ENCODE data around the gene PF4V1.

Gene PF4V1

DNA sequence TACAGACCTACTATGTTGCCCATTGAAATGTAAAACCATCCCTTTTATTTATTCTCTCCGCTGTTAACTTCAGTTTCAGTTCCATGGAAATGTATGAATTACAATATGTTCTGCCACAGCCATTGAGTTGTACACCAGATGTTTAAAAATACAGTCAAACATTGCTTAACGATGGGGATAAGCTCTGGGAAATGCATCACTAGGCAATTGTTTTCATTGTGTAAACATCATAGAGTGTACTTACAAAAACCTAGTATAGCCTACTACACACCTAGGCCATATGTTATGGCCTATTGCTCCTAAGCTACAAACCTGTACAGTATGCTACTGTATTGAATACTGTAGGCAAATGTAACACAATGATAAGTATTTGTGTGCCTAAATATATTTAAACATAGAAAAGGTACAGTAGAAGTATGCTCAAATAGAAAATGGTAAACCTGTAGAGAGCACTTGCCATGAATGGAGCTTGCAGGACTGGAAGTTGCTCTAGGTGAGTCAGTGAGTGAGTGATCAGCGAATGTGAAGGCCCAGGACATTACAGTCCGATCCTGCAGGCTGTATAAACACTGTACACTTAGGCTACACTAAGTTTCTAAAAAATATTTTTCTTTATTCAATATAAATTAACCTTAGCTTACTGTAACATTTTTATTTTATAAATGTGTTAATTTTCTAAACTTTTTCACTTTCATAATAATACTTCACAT lies 2.7 kb upstream of the PF4V1 start:
- Histone ChIP-seq H3K36me3 (replicated peaks in 1 of 2; ENCODE audit: control insufficient read depth in 2 of 2, insufficient read depth in 2 of 2, low read length in 2 of 2) (no peaks in the 10 kb centered on the region), H3K27ac (replicated peaks; ENCODE audit: low read length) (no peak overlapping the region), H3K9ac (ENCODE audit: low read depth, low read length, poor library complexity) (no peak overlapping the region), H3K4me3 (ENCODE audit: low read length in 2 of 2) (no peak overlapping the region), H3K4ac (ENCODE audit: low read length) (no peak overlapping the region), H2AFZ (ENCODE audit: low read length) (no peak overlapping the region), H2BK12ac (ENCODE audit: low read length) (no peak overlapping the region), H3K79me1 (ENCODE audit: low read depth, low read length) (no peaks in the 10 kb centered on the region), H2BK120ac (ENCODE audit: low read depth, low read length) (no peak overlapping the region), H4K8ac (ENCODE audit: low read depth, low read length) (no peak overlapping the region), H3K23ac (ENCODE audit: low read depth, low read length, poor library complexity) (no peak overlapping the region), H4K91ac (ENCODE audit: low read depth, low read length, poor library complexity) (no peak overlapping the region), H2BK15ac (ENCODE audit: low read length) (no peak overlapping the region), H3K14ac (ENCODE audit: low read length) (no peak overlapping the region), H3K4me2 (ENCODE audit: insufficient read depth, low read length, poor library complexity, severe bottlenecking) (no peak overlapping the region), H3K4me1 (ENCODE audit: control insufficient read depth in 2 of 2, insufficient read depth in 1 of 2, low read depth in 1 of 2, low read length in 2 of 2) (no peaks in the 10 kb centered on the region), H2AK5ac (ENCODE audit: low read depth, low read length) (no peak overlapping the region), H3K9me3 (replicated peaks in 1 of 2; ENCODE audit: control insufficient read depth in 2 of 2, insufficient read depth in 1 of 2, low read depth in 1 of 2, low read length in 2 of 2) (no peaks in the 10 kb centered on the region), H3K27me3 (ENCODE audit: control insufficient read depth in 3 of 3, insufficient read depth in 3 of 3, low read depth in 1 of 3, low read length in 3 of 3) (no peaks in the 10 kb centered on the region), H3K18ac (ENCODE audit: low read length) (no peak overlapping the region), H2BK5ac (ENCODE audit: low read length) (no peak overlapping the region)
- WGBS, 2 donors (ENCODE audit: extremely low coverage in 2 of 2, insufficient read length in 2 of 2, insufficient replicate concordance in 1 of 2): no CpG with 5 or more reads among the region's 4 CpGs
- DNase-seq (ENCODE audit: low spot score): no peak

GRCh38 chr4:73851293-73851692 lies 1.8 kb upstream of the PF4V1 start:
- H3K27me3 ChIP-seq (ENCODE audit: control insufficient read depth in 3 of 3, insufficient read depth in 3 of 3, low read depth in 1 of 3, low read length in 3 of 3): no peaks in the 10 kb centered on the region
- H3K23ac ChIP-seq (ENCODE audit: low read depth, low read length, poor library complexity): no peak overlapping the region
- H2BK5ac ChIP-seq (ENCODE audit: low read length): no peak overlapping the region
- H2BK12ac ChIP-seq (ENCODE audit: low read length): no peak overlapping the region
- H3K9ac ChIP-seq (ENCODE audit: low read depth, low read length, poor library complexity): no peak overlapping the region
- no peaks in the 10 kb centered on the region for H3K36me3 ChIP-seq (replicated peaks in 1 of 2; ENCODE audit: control insufficient read depth in 2 of 2, insufficient read depth in 2 of 2, low read length in 2 of 2)
- no peak overlapping the region for H2BK120ac ChIP-seq (ENCODE audit: low read depth, low read length)
- H3K14ac ChIP-seq (ENCODE audit: low read length): no peak overlapping the region
- DNase-seq (ENCODE audit: low spot score): no peak
- H2AK5ac ChIP-seq (ENCODE audit: low read depth, low read length): no peak overlapping the region
- no peak overlapping the region for H4K91ac ChIP-seq (ENCODE audit: low read depth, low read length, poor library complexity)
- no peaks in the 10 kb centered on the region for H3K79me1 ChIP-seq (ENCODE audit: low read depth, low read length)
- H2BK15ac ChIP-seq (ENCODE audit: low read length): no peak overlapping the region
- no peak overlapping the region for H3K4me3 ChIP-seq (ENCODE audit: low read length in 2 of 2)
- no peak overlapping the region for H3K4me2 ChIP-seq (ENCODE audit: insufficient read depth, low read length, poor library complexity, severe bottlenecking)
- no peaks in the 10 kb centered on the region for H3K4me1 ChIP-seq (ENCODE audit: control insufficient read depth in 2 of 2, insufficient read depth in 1 of 2, low read depth in 1 of 2, low read length in 2 of 2)
- no peak overlapping the region for H3K4ac ChIP-seq (ENCODE audit: low read length)
- H3K9me3 ChIP-seq (replicated peaks in 1 of 2; ENCODE audit: control insufficient read depth in 2 of 2, insufficient read depth in 1 of 2, low read depth in 1 of 2, low read length in 2 of 2): no peaks in the 10 kb centered on the region
- H4K8ac ChIP-seq (ENCODE audit: low read depth, low read length): no peak overlapping the region
- no peak overlapping the region for H3K18ac ChIP-seq (ENCODE audit: low read length)
- no CpG with 5 or more reads among the region's 1 CpG for WGBS, 2 donors (ENCODE audit: extremely low coverage in 2 of 2, insufficient read length in 2 of 2, insufficient replicate concordance in 1 of 2)
- H3K27ac ChIP-seq (replicated peaks; ENCODE audit: low read length): no peak overlapping the region
- no peak overlapping the region for H2AFZ ChIP-seq (ENCODE audit: low read length)

- no peak overlapping the region for H3K9ac ChIP-seq (ENCODE audit: low read depth, low read length, poor library complexity)
- H3K79me1 ChIP-seq (ENCODE audit: low read depth, low read length): no peaks in the 10 kb centered on the region
- H2BK15ac ChIP-seq (ENCODE audit: low read length): no peak overlapping the region
- no peak overlapping the region for H3K14ac ChIP-seq (ENCODE audit: low read length)
- H3K4me2 ChIP-seq (ENCODE audit: insufficient read depth, low read length, poor library complexity, severe bottlenecking): no peak overlapping the region
- no peak overlapping the region for H2AFZ ChIP-seq (ENCODE audit: low read length)
- H2BK5ac ChIP-seq (ENCODE audit: low read length): no peak overlapping the region
- no peaks in the 10 kb centered on the region for H3K27me3 ChIP-seq (ENCODE audit: control insufficient read depth in 3 of 3, insufficient read depth in 3 of 3, low read depth in 1 of 3, low read length in 3 of 3)
- no peak overlapping the region for H3K23ac ChIP-seq (ENCODE audit: low read depth, low read length, poor library complexity)
- H3K18ac ChIP-seq (ENCODE audit: low read length): no peak overlapping the region
- no peaks in the 10 kb centered on the region for H3K9me3 ChIP-seq (replicated peaks in 1 of 2; ENCODE audit: control insufficient read depth in 2 of 2, insufficient read depth in 1 of 2, low read depth in 1 of 2, low read length in 2 of 2)
- H3K36me3 ChIP-seq (replicated peaks in 1 of 2; ENCODE audit: control insufficient read depth in 2 of 2, insufficient read depth in 2 of 2, low read length in 2 of 2): no peaks in the 10 kb centered on the region
- no peak overlapping the region for H2BK12ac ChIP-seq (ENCODE audit: low read length)
- no peak overlapping the region for H3K4me3 ChIP-seq (ENCODE audit: low read length in 2 of 2)
- H2AK5ac ChIP-seq (ENCODE audit: low read depth, low read length): no peak overlapping the region
- H3K4ac ChIP-seq (ENCODE audit: low read length): no peak overlapping the region
- H3K4me1 ChIP-seq (ENCODE audit: control insufficient read depth in 2 of 2, insufficient read depth in 1 of 2, low read depth in 1 of 2, low read length in 2 of 2): no peaks in the 10 kb centered on the region
- no peak overlapping the region for H4K8ac ChIP-seq (ENCODE audit: low read depth, low read length)
- H3K27ac ChIP-seq (replicated peaks; ENCODE audit: low read length): no peak overlapping the region
- no peak for DNase-seq (ENCODE audit: low spot score)
- no peak overlapping the region for H2BK120ac ChIP-seq (ENCODE audit: low read depth, low read length)
- H4K91ac ChIP-seq (ENCODE audit: low read depth, low read length, poor library complexity): no peak overlapping the region
These were observed 325 bp upstream of the PF4V1 start for GRCh38 chr4:73852771-73853170.

- no peak overlapping the region for H3K27ac ChIP-seq (replicated peaks; ENCODE audit: low read length)
- no peak overlapping the region for H2BK15ac ChIP-seq (ENCODE audit: low read length)
- H3K27me3 ChIP-seq (ENCODE audit: control insufficient read depth in 3 of 3, insufficient read depth in 3 of 3, low read depth in 1 of 3, low read length in 3 of 3): no peaks in the 10 kb centered on the region
- H2AK5ac ChIP-seq (ENCODE audit: low read depth, low read length): no peak overlapping the region
- no CpG with 5 or more reads among the region's 8 CpGs for WGBS, 2 donors (ENCODE audit: extremely low coverage in 2 of 2, insufficient read length in 2 of 2, insufficient replicate concordance in 1 of 2)
- no peak overlapping the region for H3K18ac ChIP-seq (ENCODE audit: low read length)
- no peaks in the 10 kb centered on the region for H3K36me3 ChIP-seq (replicated peaks in 1 of 2; ENCODE audit: control insufficient read depth in 2 of 2, insufficient read depth in 2 of 2, low read length in 2 of 2)
- H4K8ac ChIP-seq (ENCODE audit: low read depth, low read length): no peak overlapping the region
- no peak overlapping the region for H3K14ac ChIP-seq (ENCODE audit: low read length)
- no peak overlapping the region for H2BK120ac ChIP-seq (ENCODE audit: low read depth, low read length)
- no peak overlapping the region for H2BK5ac ChIP-seq (ENCODE audit: low read length)
- no peak overlapping the region for H3K23ac ChIP-seq (ENCODE audit: low read depth, low read length, poor library complexity)
- H3K79me1 ChIP-seq (ENCODE audit: low read depth, low read length): no peaks in the 10 kb centered on the region
- no peak overlapping the region for H2BK12ac ChIP-seq (ENCODE audit: low read length)
- no peaks in the 10 kb centered on the region for H3K4me1 ChIP-seq (ENCODE audit: control insufficient read depth in 2 of 2, insufficient read depth in 1 of 2, low read depth in 1 of 2, low read length in 2 of 2)
- H3K4ac ChIP-seq (ENCODE audit: low read length): no peak overlapping the region
- H3K9ac ChIP-seq (ENCODE audit: low read depth, low read length, poor library complexity): no peak overlapping the region
- H3K4me2 ChIP-seq (ENCODE audit: insufficient read depth, low read length, poor library complexity, severe bottlenecking): no peak overlapping the region
- H2AFZ ChIP-seq (ENCODE audit: low read length): no peak overlapping the region
- DNase-seq (ENCODE audit: low spot score): no peak
- no peak overlapping the region for H3K4me3 ChIP-seq (ENCODE audit: low read length in 2 of 2)
- no peaks in the 10 kb centered on the region for H3K9me3 ChIP-seq (replicated peaks in 1 of 2; ENCODE audit: control insufficient read depth in 2 of 2, insufficient read depth in 1 of 2, low read depth in 1 of 2, low read length in 2 of 2)
- H4K91ac ChIP-seq (ENCODE audit: low read depth, low read length, poor library complexity): no peak overlapping the region
These were observed 800 bp downstream of the PF4V1 start for GRCh38 chr4:73853718-73854473.

Data from neuronal stem cell (in vitro differentiated cells).